HG02642 (cell line): Measurements from ENCODE around the gene LRP1.

Experiments used
- ATAC-seq: cut with Tn5 transposase; IDR thresholded peaks from one replicate; pipeline ENCODE4 v1.9.1; 2021; ENCODE audit warnings: mild to moderate bottlenecking; ENCODE audit not compliant: unreplicated experiment, poor library complexity

The LRP1 gene

GRCh38 chr12:57240066-57240921 lies 112.0 kb downstream of the LRP1 start:
- ATAC-seq: no peak

GRCh38 chr12:57240926-57241401 lies 112.7 kb downstream of the LRP1 start:
- no peak for ATAC-seq

GRCh38 chr12:57241402-57242310 lies 113.4 kb downstream of the LRP1 start:
- ATAC-seq: no peak

GRCh38 chr12:57242329-57242690 lies 114.0 kb downstream of the LRP1 start:
- ATAC-seq: no peak

- peak; percentile 35 for ATAC-seq
Observed at GRCh38 chr12:57242691-57243454, 114.6 kb downstream of the LRP1 start.

GRCh38 chr12:57243521-57244311 lies 115.4 kb downstream of the LRP1 start:
- ATAC-seq: no peak

- ATAC-seq: no peak
Observed at GRCh38 chr12:57244312-57244696, 116.0 kb downstream of the LRP1 start.

- ATAC-seq: no peak
Observed at GRCh38 chr12:57247041-57247440, 118.8 kb downstream of the LRP1 start.

GRCh38 chr12:57248934-57249742 lies 120.9 kb downstream of the LRP1 start:
- ATAC-seq: no peak

GRCh38 chr12:57250541-57250940 lies 122.3 kb downstream of the LRP1 start:
- no peak for ATAC-seq

GRCh38 chr12:57250956-57251355 lies 122.7 kb downstream of the LRP1 start, which contains the start of gene STAC3:
TSS of gene STAC3 (minus strand) at chr12:57251187. CDS start at chr12:57249636, 1,551 bp downstream.
- ATAC-seq: no peak

- no peak for ATAC-seq
Observed at GRCh38 chr12:57254506-57255280, 126.4 kb downstream of the LRP1 start.

- ATAC-seq: no peak
Observed at GRCh38 chr12:57255916-57256315, 127.6 kb downstream of the LRP1 start.

GRCh38 chr12:57258977-57259970 lies 131.0 kb downstream of the LRP1 start:
- no peak for ATAC-seq

- no peak for ATAC-seq
Observed at GRCh38 chr12:57260366-57260765, 132.1 kb downstream of the LRP1 start.

GRCh38 chr12:57261428-57261865 lies 133.2 kb downstream of the LRP1 start:
- no peak for ATAC-seq
